HG03095 (cell line): ENCODE results near the gene ETHE1.

ENCODE experiments used
- ATAC-seq: cut with Tn5 transposase; IDR thresholded peaks from one replicate; pipeline ENCODE4 v1.9.1; 2021; ENCODE audit warnings: moderate library complexity; ENCODE audit not compliant: unreplicated experiment

Gene ETHE1

DNA sequence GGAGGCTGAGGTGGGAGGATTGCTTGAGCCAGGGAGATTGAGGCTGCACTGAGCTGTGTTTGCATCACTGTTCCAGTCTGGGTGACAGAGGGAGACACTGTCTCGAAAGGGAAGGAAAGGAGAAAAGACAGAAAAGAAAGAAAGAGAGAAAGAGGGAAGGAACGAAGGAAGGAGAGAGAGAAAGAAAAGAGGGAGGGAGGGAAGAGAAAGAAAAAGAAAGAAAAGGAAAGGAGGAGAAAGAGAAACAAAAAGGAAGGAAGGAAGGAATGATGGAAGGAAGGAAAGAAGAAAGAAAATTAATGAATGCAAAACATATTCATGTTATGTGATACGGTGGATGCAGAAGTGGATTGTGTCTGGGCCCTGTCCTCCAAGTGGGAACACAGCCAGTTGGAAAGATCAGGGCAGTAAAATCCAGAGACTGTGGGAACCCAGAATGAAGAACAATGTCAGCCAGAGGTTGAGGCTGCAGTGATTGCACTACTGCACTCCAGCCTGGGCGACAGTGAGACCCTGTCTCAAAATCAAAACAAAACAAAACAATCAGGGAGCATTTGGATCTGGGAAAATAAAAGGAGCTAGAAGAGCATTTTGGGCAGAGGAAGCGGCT, 28.7 kb downstream of the ETHE1 start:
- no peak for ATAC-seq

- no peak for ATAC-seq
Observed at GRCh38 chr19:43496960-43497359, 30.0 kb downstream of the ETHE1 start.

GRCh38 chr19:43495082-43495481, 31.9 kb downstream of the ETHE1 start:
- ATAC-seq: no peak

- no peak for ATAC-seq
Observed at GRCh38 chr19:43490759-43491158, 36.2 kb downstream of the ETHE1 start.

DNA sequence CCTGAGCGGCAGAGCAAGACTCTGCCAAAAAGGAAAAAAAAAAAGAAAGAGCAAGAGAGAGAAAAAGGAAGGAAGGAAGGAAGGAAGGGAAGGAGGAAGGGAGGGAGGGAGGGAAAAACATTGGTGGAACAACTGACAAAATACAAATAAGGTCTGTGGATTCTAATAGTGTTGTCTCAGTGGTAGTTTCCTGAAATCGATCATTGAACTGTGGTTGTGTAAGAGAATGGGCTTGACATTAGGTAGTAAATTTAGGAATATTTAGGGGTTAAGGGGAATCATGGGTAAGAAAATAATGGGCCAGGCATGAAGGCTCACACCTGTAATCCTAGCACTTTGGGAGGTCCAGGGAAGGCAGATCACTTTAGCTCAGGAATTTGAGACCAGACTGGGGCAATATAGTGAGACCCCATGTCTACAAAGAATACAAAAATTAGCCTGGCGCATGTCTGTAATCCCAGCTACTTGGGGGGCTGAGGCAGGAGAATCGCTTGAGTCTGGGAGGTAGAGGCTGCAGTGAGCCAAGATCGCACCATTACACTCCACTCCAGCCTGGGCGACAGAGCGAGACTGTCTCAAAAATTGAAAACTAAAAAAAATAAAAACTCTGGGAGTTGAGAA, 36.9 kb downstream of the ETHE1 start:
- no peak for ATAC-seq

GRCh38 chr19:43489310-43489709, 37.7 kb downstream of the ETHE1 start:
- ATAC-seq: no peak

- ATAC-seq: no peak
Observed at GRCh38 chr19:43488179-43488578, 38.8 kb downstream of the ETHE1 start.

GRCh38 chr19:43486412-43486811, 40.6 kb downstream of the ETHE1 start:
- no peak for ATAC-seq

- no peak for ATAC-seq
Observed at GRCh38 chr19:43485951-43486350, 41.0 kb downstream of the ETHE1 start.

DNA sequence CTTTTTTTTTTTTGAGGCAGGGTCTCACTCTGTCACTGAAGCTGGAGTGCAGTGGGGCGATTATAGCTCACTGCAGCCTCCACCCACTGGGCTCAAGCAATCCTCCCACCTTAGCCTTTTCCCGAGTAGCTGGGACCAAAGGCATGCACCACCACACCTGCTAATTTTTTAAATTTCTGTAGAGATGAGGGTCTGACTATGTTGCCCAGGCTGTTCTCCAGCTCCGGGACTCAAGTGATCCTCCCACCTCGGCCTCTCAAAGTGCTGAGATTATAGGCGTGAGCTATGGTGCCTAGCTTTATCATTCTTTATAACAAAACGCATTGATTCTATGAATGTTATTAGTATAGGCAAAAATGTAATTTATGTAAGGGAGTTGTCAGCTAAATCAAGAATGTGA, 43.7 kb downstream of the ETHE1 start:
- ATAC-seq: no peak

DNA sequence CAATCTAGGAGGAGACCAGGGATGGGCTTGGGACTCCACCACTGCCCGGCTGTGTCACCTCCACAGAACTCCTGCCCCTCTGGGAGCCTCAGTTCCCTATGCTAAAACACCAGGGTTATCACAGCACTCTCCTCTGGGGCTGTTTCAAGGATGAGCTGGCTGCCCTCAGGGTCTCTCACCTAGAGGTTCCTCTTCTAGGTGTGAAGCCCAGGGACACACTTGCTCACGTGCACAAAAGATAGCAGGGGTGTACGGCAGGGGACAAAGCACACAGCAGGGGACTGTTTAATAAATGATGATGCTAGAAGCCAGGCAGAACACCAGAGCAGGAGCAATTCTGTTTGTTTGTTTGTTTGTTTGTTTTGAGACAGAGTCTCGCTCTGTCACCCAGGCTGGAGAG, 44.8 kb downstream of the ETHE1 start:
- ATAC-seq: no peak

GRCh38 chr19:43481701-43482100, 45.3 kb downstream of the ETHE1 start:
- no peak for ATAC-seq

- no peak for ATAC-seq
Observed at GRCh38 chr19:43480574-43480973, 46.4 kb downstream of the ETHE1 start.

- ATAC-seq: no peak
Observed at GRCh38 chr19:43479961-43480561, 46.9 kb downstream of the ETHE1 start.

DNA sequence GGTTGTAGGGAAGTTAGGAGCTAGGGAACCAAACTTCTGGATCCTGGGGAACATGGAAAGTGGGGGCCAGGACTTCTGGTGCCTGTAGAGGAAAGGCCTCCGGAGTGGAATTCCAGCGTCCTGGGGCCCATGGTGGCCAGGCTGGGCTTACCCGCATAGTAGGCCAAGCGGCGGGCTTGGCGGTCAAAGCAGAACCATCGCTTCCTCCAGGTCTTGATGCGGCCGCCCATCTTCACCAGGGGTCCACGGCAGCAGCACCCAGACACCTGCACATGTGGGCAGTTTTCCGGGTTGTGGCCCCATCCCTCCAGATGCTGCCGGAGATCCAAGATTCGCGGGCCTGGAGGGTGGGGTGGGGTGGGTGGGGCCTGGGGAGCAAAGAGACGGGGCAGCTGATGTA, 47.8 kb downstream of the ETHE1 start:
- ATAC-seq: no peak

DNA sequence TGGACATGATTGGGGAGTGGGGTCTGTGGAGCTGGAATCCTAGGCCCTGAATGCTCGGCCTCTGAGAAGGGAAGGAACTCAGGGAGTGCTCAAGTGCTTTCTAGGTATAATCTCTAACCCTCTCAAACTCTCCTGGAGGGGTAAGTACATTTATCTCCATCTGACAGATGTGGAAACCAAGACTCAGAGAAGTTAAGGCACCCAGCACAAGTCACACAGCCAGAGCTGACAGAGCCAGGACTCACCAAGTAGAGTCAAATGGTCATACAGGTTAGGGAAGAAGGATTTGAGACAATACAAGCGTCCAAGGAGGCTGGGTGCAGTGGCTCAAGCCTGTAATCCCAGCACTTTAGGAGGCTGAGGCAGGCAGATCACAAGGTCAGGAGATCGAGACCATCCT, 48.7 kb downstream of the ETHE1 start:
- no peak for ATAC-seq

- no peak for ATAC-seq
Observed at GRCh38 chr19:43476606-43477005, 50.4 kb downstream of the ETHE1 start.

- peak; percentile 54 for ATAC-seq
Observed at GRCh38 chr19:43474986-43475705, 51.9 kb downstream of the ETHE1 start.

GRCh38 chr19:43474487-43474886, 52.5 kb downstream of the ETHE1 start:
- ATAC-seq: no peak

GRCh38 chr19:43471091-43471490, 55.9 kb downstream of the ETHE1 start:
- no peak for ATAC-seq

DNA sequence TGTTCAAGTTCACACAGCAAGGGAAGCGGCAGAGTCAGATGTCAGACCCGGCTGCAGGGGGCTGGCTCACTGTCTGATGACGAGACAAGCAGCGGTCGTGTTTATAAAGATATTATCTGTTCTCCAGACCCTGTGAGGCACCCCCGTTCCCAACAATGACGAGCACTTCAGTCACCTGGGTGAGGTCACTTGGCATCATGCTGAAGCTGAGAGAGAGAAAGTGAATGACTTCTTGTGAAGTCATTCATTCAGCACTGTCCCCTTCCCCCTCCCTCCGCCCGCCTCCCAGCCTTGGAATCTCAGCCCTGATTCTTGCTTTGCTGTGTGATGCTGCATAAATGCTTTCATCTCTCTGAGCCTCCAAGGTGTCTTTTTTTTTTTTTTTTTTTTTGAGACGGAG, 56.7 kb downstream of the ETHE1 start:
- no peak for ATAC-seq

GRCh38 chr19:43469160-43469480, 57.9 kb downstream of the ETHE1 start:
- no peak for ATAC-seq
